HEK293 (cell line): Measurements from ENCODE around the gene GMPR.

Experiments used
- BCL11A ChIP-seq: fragments of 450-650 bp; formaldehyde crosslinking; IDR thresholded peaks from 2 replicates; pipeline ENCODE4 v1.5.1; 2016; ENCODE audit warnings: low read depth, missing biosample characterization, missing genetic modification characterization
- CTCF ChIP-seq: fragments of 450-650 bp; formaldehyde crosslinking; IDR thresholded peaks from 2 replicates; pipeline ENCODE4 v1.5.1; 2016; ENCODE audit warnings: missing biosample characterization, missing genetic modification characterization
- GLI4 ChIP-seq: fragments of 450-650 bp; formaldehyde crosslinking; IDR thresholded peaks from 2 replicates; pipeline ENCODE4 v1.5.1; 2016; ENCODE audit warnings: missing biosample characterization, missing genetic modification characterization
- KLF1 ChIP-seq: fragments of 450-650 bp; formaldehyde crosslinking; IDR thresholded peaks from 2 replicates; pipeline ENCODE4 v1.5.1; 2016; ENCODE audit warnings: missing biosample characterization, missing genetic modification characterization
- KLF10 ChIP-seq: fragments of 450-650 bp; IDR thresholded peaks from 2 replicates; pipeline ENCODE4 v1.5.1; 2018; ENCODE audit warnings: missing biosample characterization, mild to moderate bottlenecking, missing genetic modification characterization
- KLF16 ChIP-seq: fragments of 450-650 bp; formaldehyde crosslinking; IDR thresholded peaks from 2 replicates; pipeline ENCODE4 v1.5.1; 2017; ENCODE audit warnings: missing biosample characterization, missing genetic modification characterization
- KLF8 ChIP-seq: fragments of 450-650 bp; formaldehyde crosslinking; IDR thresholded peaks from 2 replicates; pipeline ENCODE4 v1.5.1; 2016; ENCODE audit warnings: missing biosample characterization, missing genetic modification characterization
- PATZ1 ChIP-seq: fragments of 450-650 bp; formaldehyde crosslinking; IDR thresholded peaks from 2 replicates; pipeline ENCODE4 v1.5.1; 2016; ENCODE audit warnings: missing biosample characterization, missing genetic modification characterization
- PRDM1 ChIP-seq: fragments of 450-650 bp; formaldehyde crosslinking; IDR thresholded peaks from 2 replicates; pipeline ENCODE4; 2016; ENCODE audit warnings: missing biosample characterization, missing genetic modification characterization
- PRDM10 ChIP-seq: fragments of 450-650 bp; formaldehyde crosslinking; IDR thresholded peaks from 2 replicates; pipeline ENCODE4 v1.5.1; 2016; ENCODE audit warnings: missing biosample characterization, missing genetic modification characterization
- SETDB1 ChIP-seq: IDR thresholded peaks from one replicate; pipeline ENCODE4 v1.6.1; 2017; ENCODE audit warnings: mild to moderate bottlenecking, low read length, moderate library complexity, mixed read lengths; ENCODE audit not compliant: insufficient read length
- SP3 ChIP-seq: fragments of 450-650 bp; formaldehyde crosslinking; IDR thresholded peaks from 2 replicates; pipeline ENCODE4 v1.5.1; 2016; ENCODE audit warnings: missing biosample characterization, missing genetic modification characterization
- YY2 ChIP-seq: fragments of 450-650 bp; formaldehyde crosslinking; IDR thresholded peaks from 2 replicates; pipeline ENCODE4 v1.5.1; 2016; ENCODE audit warnings: missing biosample characterization, missing genetic modification characterization
- ZBTB48 ChIP-seq: fragments of 450-650 bp; formaldehyde crosslinking; IDR thresholded peaks from 2 replicates; pipeline ENCODE4 v1.5.1; 2016; ENCODE audit warnings: missing biosample characterization, missing genetic modification characterization
- ZNF214 ChIP-seq: fragments of 450-650 bp; formaldehyde crosslinking; IDR thresholded peaks from 2 replicates; pipeline ENCODE4 v1.5.1; 2017; ENCODE audit warnings: missing biosample characterization, mild to moderate bottlenecking, missing genetic modification characterization, borderline replicate concordance
- ZNF341 ChIP-seq: fragments of 450-650 bp; formaldehyde crosslinking; IDR thresholded peaks from 2 replicates; pipeline ENCODE4; 2016; ENCODE audit warnings: low read depth, missing biosample characterization, missing genetic modification characterization
- ZNF350 ChIP-seq: fragments of 450-650 bp; formaldehyde crosslinking; IDR thresholded peaks from 2 replicates; pipeline ENCODE4 v1.5.0; 2017; ENCODE audit warnings: missing biosample characterization, mild to moderate bottlenecking, missing genetic modification characterization
- ZNF37A ChIP-seq: fragments of 450-650 bp; IDR thresholded peaks from 2 replicates; pipeline ENCODE4 v1.5.1; 2018; ENCODE audit warnings: missing biosample characterization, missing genetic modification characterization
- ZNF394 ChIP-seq: fragments of 450-650 bp; formaldehyde crosslinking; IDR thresholded peaks from 2 replicates; pipeline ENCODE4 v1.5.1; 2016; ENCODE audit warnings: missing biosample characterization, missing genetic modification characterization, mild to moderate bottlenecking, moderate library complexity, borderline replicate concordance
- ZNF426 ChIP-seq: fragments of 450-650 bp; formaldehyde crosslinking; IDR thresholded peaks from 2 replicates; pipeline ENCODE4 v1.5.1; 2017; ENCODE audit warnings: missing biosample characterization, missing genetic modification characterization, mild to moderate bottlenecking, inconsistent platforms, moderate library complexity
- ZNF433 ChIP-seq: fragments of 450-650 bp; formaldehyde crosslinking; IDR thresholded peaks from 2 replicates; pipeline ENCODE4 v1.5.1; 2016; ENCODE audit warnings: missing biosample characterization, missing genetic modification characterization, low read depth
- ZNF514 ChIP-seq: fragments of 450-650 bp; formaldehyde crosslinking; IDR thresholded peaks from 2 replicates; pipeline ENCODE4 v1.5.1; 2016; ENCODE audit warnings: missing biosample characterization, missing genetic modification characterization
- ZNF555 ChIP-seq: fragments of 450-650 bp; formaldehyde crosslinking; conservative IDR thresholded peaks from 2 replicates; pipeline ENCODE4 v1.5.1; 2017; ENCODE audit warnings: missing biosample characterization, mild to moderate bottlenecking, missing genetic modification characterization, inconsistent platforms
- ZNF561 ChIP-seq: fragments of 450-650 bp; IDR thresholded peaks from 2 replicates; pipeline ENCODE4 v1.5.1; 2018; ENCODE audit warnings: missing biosample characterization, missing genetic modification characterization, borderline replicate concordance
- ZNF623 ChIP-seq: fragments of 450-650 bp; formaldehyde crosslinking; IDR thresholded peaks from 2 replicates; pipeline ENCODE4 v1.5.1; 2016; ENCODE audit warnings: missing biosample characterization, missing genetic modification characterization
- ZNF629 ChIP-seq: fragments of 450-650 bp; formaldehyde crosslinking; IDR thresholded peaks from 2 replicates; pipeline ENCODE4 v1.5.1; 2017; ENCODE audit warnings: missing biosample characterization, missing genetic modification characterization
- ZNF654 ChIP-seq: fragments of 450-650 bp; formaldehyde crosslinking; IDR thresholded peaks from 2 replicates; pipeline ENCODE4 v1.5.1; 2016; ENCODE audit warnings: low read depth, missing biosample characterization, missing genetic modification characterization
- ZNF677 ChIP-seq: fragments of 450-650 bp; IDR thresholded peaks from 2 replicates; pipeline ENCODE4 v1.5.0; 2018; ENCODE audit warnings: missing biosample characterization, mild to moderate bottlenecking, missing genetic modification characterization, moderate library complexity
- ZNF76 ChIP-seq: fragments of 450-650 bp; formaldehyde crosslinking; IDR thresholded peaks from 2 replicates; pipeline ENCODE4; 2016; ENCODE audit warnings: low read depth, missing biosample characterization, missing genetic modification characterization, borderline replicate concordance
- ZNF768 ChIP-seq: fragments of 450-650 bp; formaldehyde crosslinking; IDR thresholded peaks from 2 replicates; pipeline ENCODE4 v1.5.1; 2018; ENCODE audit warnings: missing biosample characterization, mild to moderate bottlenecking, missing genetic modification characterization
- ZNF837 ChIP-seq: fragments of 450-650 bp; formaldehyde crosslinking; IDR thresholded peaks from 2 replicates; pipeline ENCODE4 v1.5.1; 2016; ENCODE audit warnings: missing biosample characterization, missing genetic modification characterization
- TF ChIP-seq, protein P1 (sequence below): fragments of 450-650 bp; formaldehyde crosslinking; IDR thresholded peaks from 2 replicates; pipeline ENCODE4 v1.5.1; 2016; ENCODE audit warnings: missing biosample characterization, missing genetic modification characterization

The GMPR gene

GRCh38 chr6:16316741-16317251 lies 78.4 kb downstream of the GMPR start (continued):
- peak; percentile 89 for TF ChIP-seq ZNF677 (tag by site-specific recombination)
- TF ChIP-seq PRDM1, result peak; percentile 37; the same call in 1 of the 2 replicates
- peak; percentile 68; the same call in 1 of the 2 replicates for TF ChIP-seq ZNF629 (tag by site-specific recombination)
- TF ChIP-seq, protein P1, sequence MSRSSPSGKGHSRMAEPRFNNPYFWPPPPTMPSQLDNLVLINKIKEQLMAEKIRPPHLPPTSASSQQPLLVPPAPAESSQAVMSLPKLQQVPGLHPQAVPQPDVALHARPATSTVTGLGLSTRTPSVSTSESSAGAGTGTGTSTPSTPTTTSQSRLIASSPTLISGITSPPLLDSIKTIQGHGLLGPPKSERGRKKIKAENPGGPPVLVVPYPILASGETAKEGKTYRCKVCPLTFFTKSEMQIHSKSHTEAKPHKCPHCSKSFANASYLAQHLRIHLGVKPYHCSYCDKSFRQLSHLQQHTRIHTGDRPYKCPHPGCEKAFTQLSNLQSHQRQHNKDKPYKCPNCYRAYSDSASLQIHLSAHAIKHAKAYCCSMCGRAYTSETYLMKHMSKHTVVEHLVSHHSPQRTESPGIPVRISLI (tag by site-specific recombination), result peak; percentile 96
- no peak for TF ChIP-seq KLF16 (tag by site-specific recombination)
- no peak for TF ChIP-seq ZNF76 (tag by site-specific recombination)
- TF ChIP-seq KLF10 (tag by site-specific recombination), result no peak
- 0 out of 2 replicates have a peak, but pooled peaks have one; percentile 17 for TF ChIP-seq KLF1
- TF ChIP-seq GLI4 (tag by site-specific recombination), result no peak
- TF ChIP-seq ZNF837 (tag by site-specific recombination), result no peak
- TF ChIP-seq ZNF623 (tag by site-specific recombination), result no peak
- no peak for TF ChIP-seq BCL11A (tag by site-specific recombination)
- TF ChIP-seq KLF8 (tag by site-specific recombination), result no peak
- no peak for TF ChIP-seq ZBTB48
- peak; percentile 50; the same call in 1 of the 2 replicates for TF ChIP-seq ZNF561
- no peak for TF ChIP-seq ZNF394 (tag by site-specific recombination)
- peak; percentile 20; the same call in 1 of the 2 replicates for TF ChIP-seq SP3
- no peak for TF ChIP-seq ZNF514 (tag by site-specific recombination)
- no peak for TF ChIP-seq ZNF341
- TF ChIP-seq PRDM10 (tag by site-specific recombination), result 0 out of 2 replicates have a peak, but pooled peaks have one; percentile 8
- TF ChIP-seq ZNF555 (tag by site-specific recombination), result no peak
- no peak for TF ChIP-seq ZNF433 (tag by site-specific recombination)
- peak; percentile 26 for TF ChIP-seq ZNF654 (tag by site-specific recombination)
- TF ChIP-seq YY2, result no peak
- peak; percentile 40; the same call in 1 of the 2 replicates for TF ChIP-seq PATZ1
- no peak for TF ChIP-seq ZNF350 (tag by site-specific recombination)
- no peak for TF ChIP-seq SETDB1
- TF ChIP-seq ZNF426, result no peak
- no peak for TF ChIP-seq ZNF37A (tag by site-specific recombination)
- TF ChIP-seq ZNF214, result no peak
- TF ChIP-seq ZNF768 (tag by site-specific recombination), result no peak
- peak; percentile 42; the same call in 1 of the 2 replicates for TF ChIP-seq CTCF (tag by site-specific recombination)
